NCI-H524 treated with DMSO at 0.1 percent for 48 hours (cell line): Measurements from ENCODE around the gene ATP2A1.
"Not testable (repeated sequence)": the region's sequence is repeated elsewhere in the genome, so short reads cannot be mapped to it uniquely, and the experiment has no call there.

ENCODE experiments used
- DNase-seq: peaks from one replicate; lab custom pipeline; 2025; lab: John Stamatoyannopoulos, UW

The ATP2A1 gene

DNA sequence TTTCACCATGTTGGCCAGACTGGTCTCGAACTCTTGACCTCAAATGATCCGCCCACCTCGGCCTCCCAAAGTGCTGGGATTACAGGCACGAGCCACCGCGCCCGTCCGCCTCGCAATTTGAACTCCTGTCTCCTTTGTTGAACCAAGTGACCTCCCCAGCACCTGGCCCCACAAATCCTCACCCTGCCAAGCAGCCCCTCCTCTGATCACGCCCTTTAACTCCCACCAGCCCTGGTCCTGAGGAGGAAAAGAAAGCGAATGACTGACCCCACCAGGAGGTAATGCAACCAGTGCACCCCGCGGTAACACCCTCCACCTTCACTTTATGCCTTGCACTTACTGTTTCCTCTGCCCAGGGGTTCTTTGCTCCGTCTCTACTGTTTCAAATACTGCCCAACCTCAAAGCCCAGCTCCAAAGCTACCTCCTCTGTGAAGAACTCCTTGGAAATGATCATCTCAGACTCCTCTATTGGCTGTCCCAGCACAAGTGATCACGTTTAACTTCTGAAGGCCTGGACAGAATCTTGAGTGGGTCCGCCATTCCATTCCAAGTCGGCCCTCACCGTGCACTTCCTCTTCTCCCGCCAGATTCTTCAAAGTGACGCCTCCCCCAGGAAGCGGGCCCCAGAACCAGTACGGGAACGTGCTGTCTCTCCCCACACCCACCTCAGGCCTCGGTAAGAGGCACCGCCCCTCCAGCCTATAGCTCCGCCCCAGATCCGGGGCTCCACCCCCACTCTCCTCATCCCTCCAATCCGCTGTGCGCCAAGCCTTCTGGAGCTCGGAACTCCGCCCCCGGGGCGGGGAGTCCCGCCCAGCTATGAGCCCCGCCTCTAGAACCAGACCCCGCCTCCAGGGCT lies 57.9 kb downstream of the ATP2A1 start:
- no peak for DNase-seq

GRCh38 chr16:28936784-28937155 lies 58.5 kb downstream of the ATP2A1 start:
- DNase-seq, result no peak

DNA sequence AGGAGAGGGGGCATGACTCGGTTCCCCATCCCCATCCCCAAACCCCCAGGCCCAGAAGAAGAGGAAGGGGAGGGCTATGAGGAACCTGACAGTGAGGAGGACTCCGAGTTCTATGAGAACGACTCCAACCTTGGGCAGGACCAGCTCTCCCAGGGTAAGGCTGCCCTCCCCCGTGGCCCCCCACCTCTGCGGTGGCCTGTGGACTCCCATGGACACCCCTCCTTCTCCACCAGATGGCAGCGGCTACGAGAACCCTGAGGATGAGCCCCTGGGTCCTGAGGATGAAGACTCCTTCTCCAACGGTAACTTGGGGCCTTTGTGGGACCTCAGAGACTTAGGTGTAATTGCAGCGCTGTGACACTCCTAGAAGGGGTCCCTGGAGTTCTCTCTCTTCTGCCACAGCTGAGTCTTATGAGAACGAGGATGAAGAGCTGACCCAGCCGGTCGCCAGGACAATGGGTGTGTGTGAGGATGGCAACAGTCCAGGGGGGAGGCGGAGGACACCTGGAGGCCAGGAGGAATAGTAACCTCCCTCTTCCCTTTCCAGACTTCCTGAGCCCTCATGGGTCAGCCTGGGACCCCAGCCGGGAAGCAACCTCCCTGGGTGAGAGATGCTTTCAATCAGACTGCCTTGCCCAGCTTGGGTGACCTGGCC lies 59.1 kb downstream of the ATP2A1 start:
- DNase-seq, result no peak

GRCh38 chr16:28938721-28939120 lies 60.4 kb downstream of the ATP2A1 start:
- no peak for DNase-seq

DNA sequence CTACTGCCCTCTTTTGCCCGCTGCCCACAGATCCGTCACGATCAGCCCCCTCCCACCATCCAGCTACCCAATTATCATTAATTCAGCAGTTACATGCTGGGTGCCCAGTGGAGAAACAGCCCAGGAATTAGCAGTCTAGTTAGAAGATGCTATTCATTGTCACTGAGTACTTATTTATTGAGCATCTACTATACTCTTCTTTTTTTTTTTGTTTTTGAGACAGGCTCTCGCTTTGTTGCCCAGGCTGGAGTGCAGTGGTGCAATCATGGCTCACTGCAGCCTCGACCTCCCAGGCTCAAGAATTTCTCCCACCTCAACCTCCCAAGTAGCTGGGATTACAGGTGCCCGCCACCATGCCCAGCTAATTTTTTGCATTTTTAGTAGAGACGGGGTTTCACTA lies 61.5 kb downstream of the ATP2A1 start:
- DNase-seq, result not testable (repeated sequence)

DNA sequence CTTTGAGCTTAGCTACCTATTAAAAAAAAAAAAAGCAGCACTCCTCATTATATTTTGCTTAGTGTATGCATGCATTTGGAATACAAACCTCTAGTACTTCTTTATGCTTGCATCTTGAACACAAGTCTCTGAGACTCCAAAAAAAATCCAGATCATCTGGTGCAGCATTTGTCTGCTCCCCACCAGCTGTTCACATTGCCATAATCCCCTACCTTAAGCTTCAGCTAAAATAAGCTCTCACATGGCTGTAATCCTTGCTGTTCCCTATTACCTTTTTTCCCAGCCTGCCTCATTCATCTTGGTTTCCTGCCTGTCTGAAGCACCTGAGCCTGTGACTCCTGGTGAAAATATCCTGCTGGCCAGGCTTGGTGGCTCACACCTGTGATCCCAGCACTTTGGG lies 65.0 kb downstream of the ATP2A1 start:
- peak; percentile 98 for DNase-seq

DNA sequence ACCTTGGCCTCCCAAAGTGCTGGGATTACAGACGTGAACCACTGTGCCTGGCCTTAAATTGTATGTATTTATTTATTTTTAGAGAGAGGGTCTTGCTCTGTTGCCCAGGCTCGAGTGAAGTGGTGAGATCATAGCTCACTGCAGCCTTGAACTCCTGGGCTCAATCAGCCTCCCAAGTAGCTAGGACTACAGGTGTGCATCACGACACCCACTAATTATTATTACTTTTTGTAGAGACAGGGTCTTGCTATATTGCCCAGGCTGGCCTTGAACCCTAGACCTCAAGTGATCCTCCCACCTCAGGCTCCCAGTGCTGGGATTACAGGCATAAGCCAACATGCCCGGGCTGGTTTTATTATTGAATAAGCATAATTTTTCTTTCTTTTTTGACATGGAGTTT lies 68.4 kb downstream of the ATP2A1 start:
- DNase-seq, result no peak

- peak; percentile 99 for DNase-seq
Measured at GRCh38 chr16:28950648-28951409, 72.5 kb downstream of the ATP2A1 start, which contains the start of gene NFATC2IP. Gene NFATC2IP, plus strand, starts transcription at chr16:28950937. Its CDS starts 75 bp downstream, at chr16:28951012.

DNA sequence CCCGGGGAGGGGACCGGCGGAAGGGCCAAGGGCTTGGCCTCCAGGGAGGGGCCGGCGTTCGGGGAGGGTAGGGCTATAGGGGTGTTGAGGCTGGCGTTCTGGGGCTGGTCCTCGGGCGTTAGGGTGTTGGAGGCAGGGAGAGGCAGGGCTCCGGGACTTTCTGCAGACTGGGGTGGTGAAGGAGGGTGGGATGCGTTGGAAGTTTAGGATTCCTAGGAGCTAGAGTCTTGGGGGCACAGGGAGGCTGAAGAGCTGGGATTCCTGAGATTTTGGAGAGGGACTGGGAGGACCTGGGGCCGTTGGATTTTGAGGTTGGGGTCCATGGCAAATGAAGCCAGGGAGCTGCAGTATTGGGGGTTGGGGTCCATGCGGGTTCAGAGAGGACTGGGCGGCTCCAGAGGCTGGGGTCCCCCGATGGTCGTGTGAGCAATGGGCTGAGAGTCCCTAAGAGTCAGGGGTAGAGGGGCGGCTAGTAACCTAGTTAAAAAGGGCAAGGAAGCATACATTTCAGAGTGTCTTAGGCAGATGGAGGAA lies 73.2 kb downstream of the ATP2A1 start:
- DNase-seq, result no peak
